HepG2 (cell line): Measurements from ENCODE around the gene CCDC73. TPM values are rescaled to one million over a fixed set of nuclear protein-coding genes. Genes with fewer than 3 reads are reported as not detected.

Experiments
- ATAC-seq: fragments of 200-7000 bp; cut with Tn5 transposase; 3 replicates; pipeline ENCODE4 v1.9.1; 2020; ENCODE audit warnings: mild to moderate bottlenecking, moderate library complexity
- BruUV-seq: library from RNA; stranded (reverse); fragments of 400-500 nt; replicated peaks from 2 replicates; lab custom pipeline; 2021; lab: Mats Ljungman, UMichigan
- CTCF ChIA-PET: fragments of 300-600 bp; formaldehyde crosslinking; extraction: SDS; loops from one replicate; lab custom pipeline; 2021; ENCODE audit warnings: low total read pairs, inconsistent platforms, low intra/inter-chr PET ratio; lab: Yijun Ruan, JAX
- POLR2A ChIA-PET: fragments of 350-600 bp; sonication (Branson Sonifier 250); formaldehyde crosslinking; loops from one replicate; lab custom pipeline; 2020; ENCODE audit warnings: antibody characterized with exemption, inconsistent platforms; lab: Yijun Ruan, JAX
- DNase-seq: peaks from one replicate; pipeline ENCODE4 v3.0.0-alpha.2; 2015; ENCODE audit warnings: low spot score
- FAIRE-seq: peaks from 3 replicates; lab custom pipeline; 2011; peaks lifted over from hg19 to GRCh38; lab: Jason Lieb, UNC
- H2AFZ ChIP-seq: one replicate; pipeline ENCODE4 v1.6.1; 2011; ENCODE audit warnings: low read length, inconsistent platforms
- H3K27ac ChIP-seq: fragments of 300-600 bp; 3 replicates; pipeline ENCODE4 v1.8.0; 2011; ENCODE audit warnings: mixed run types, mild to moderate bottlenecking, mixed read lengths, low read length, inconsistent platforms; ENCODE audit not compliant: insufficient read depth; ENCODE audit errors: extremely low read length
- H3K27me3 ChIP-seq, 2 experiments: fragments of 200-600 bp in 1 of 2; 2 replicates in 1 of 2; 3 replicates in 1 of 2; pipeline versions ENCODE4 v1.6.0 to v1.8.0; 2011; ENCODE audit warnings: low read length in 2 of 2, mild to moderate bottlenecking in 2 of 2, moderate library complexity in 2 of 2, inconsistent platforms in 1 of 2; ENCODE audit not compliant: insufficient read depth in 2 of 2, control insufficient read depth in 1 of 2
- H3K36me3 ChIP-seq, 2 experiments: fragments of 200-600 bp in 1 of 2; replicated peaks in 1 of 2; 2 replicates in 1 of 2; 3 replicates in 1 of 2; pipeline versions ENCODE4 v1.5.1 to v1.8.0; 2011; ENCODE audit warnings: low read length in 2 of 2, inconsistent platforms in 1 of 2; ENCODE audit not compliant: insufficient read depth in 2 of 2, control insufficient read depth in 1 of 2
- H3K4me1 ChIP-seq: 2 replicates; pipeline ENCODE4 v1.5.1; 2012; ENCODE audit warnings: low read length, inconsistent platforms; ENCODE audit not compliant: insufficient read depth
- H3K4me2 ChIP-seq: 2 replicates; pipeline ENCODE4 v1.6.0; 2011; ENCODE audit warnings: low read depth, low read length, inconsistent platforms
- H3K4me3 ChIP-seq, 3 experiments: fragments of 200-600 bp in 1 of 3; sonication (generic), shearing (Covaris generic) in 1 of 3; replicated peaks in 1 of 3; 2 replicates each; pipeline ENCODE4 v1.5.1; 2011 to 2016; ENCODE audit warnings: low read length in 3 of 3, inconsistent platforms in 2 of 3, low read depth in 2 of 3, mild to moderate bottlenecking in 2 of 3, control low read depth in 1 of 3, mixed read lengths in 1 of 3; ENCODE audit not compliant: insufficient read depth in 1 of 3
- H3K79me2 ChIP-seq: one replicate; pipeline ENCODE4 v1.6.1; 2011; ENCODE audit warnings: low read length, inconsistent platforms; ENCODE audit not compliant: insufficient read depth
- H3K9ac ChIP-seq: 2 replicates; pipeline ENCODE4 v1.6.0; 2011; ENCODE audit warnings: mild to moderate bottlenecking, low read depth, low read length, inconsistent platforms; ENCODE audit not compliant: insufficient read depth
- H3K9me3 ChIP-seq: 2 replicates; pipeline ENCODE4 v1.5.1; 2012; ENCODE audit warnings: mild to moderate bottlenecking, low read length
- H4K20me1 ChIP-seq: 2 replicates; pipeline ENCODE4 v1.6.0; 2011; ENCODE audit warnings: inconsistent platforms, mild to moderate bottlenecking, low read length, moderate library complexity; ENCODE audit not compliant: insufficient read depth
- ARNT ChIP-seq: fragments of 450-650 bp; IDR thresholded peaks from 2 replicates; pipeline ENCODE4 v1.6.1; 2017
- ASH2L ChIP-seq: fragments of 300-600, 200-600 bp; sonication (generic); IDR thresholded peaks from 2 replicates; pipeline ENCODE4 v1.7.0; 2017; ENCODE audit warnings: low read depth, mild to moderate bottlenecking, moderate library complexity, mixed read lengths, low read length; ENCODE audit not compliant: insufficient read length
- EP300 ChIP-seq, 3 experiments: sonication (generic) in 1 of 3; formaldehyde crosslinking in 1 of 3; IDR thresholded peaks; 2 replicates each; pipeline versions ENCODE4 v1.5.1 to v1.6.1; 2011 to 2020; ENCODE audit warnings: low read depth in 2 of 3, low read length in 2 of 3, borderline replicate concordance in 1 of 3, improper control_type of control experiment in 1 of 3, mild to moderate bottlenecking in 1 of 3, missing genetic modification reagents in 1 of 3, moderate library complexity in 1 of 3
- FLYWCH1 ChIP-seq: sonication (generic); formaldehyde crosslinking; IDR thresholded peaks from 2 replicates; pipeline ENCODE4 v1.8.1; 2023; ENCODE audit warnings: mild to moderate bottlenecking, missing genetic modification reagents
- HDAC1 ChIP-seq: sonication (generic); formaldehyde crosslinking; IDR thresholded peaks from 2 replicates; pipeline ENCODE4 v1.5.1; 2020; ENCODE audit warnings: mild to moderate bottlenecking, missing genetic modification reagents
- HES4 ChIP-seq: sonication (generic); formaldehyde crosslinking; IDR thresholded peaks from 2 replicates; pipeline ENCODE4 v1.9.0; 2021; ENCODE audit warnings: mild to moderate bottlenecking, missing genetic modification reagents, borderline replicate concordance
- HOXA5 ChIP-seq: sonication (generic); formaldehyde crosslinking; IDR thresholded peaks from 2 replicates; pipeline ENCODE4 v1.4.0; 2020; ENCODE audit warnings: missing genetic modification reagents
- PAX8 ChIP-seq: sonication (generic); formaldehyde crosslinking; IDR thresholded peaks from 2 replicates; pipeline ENCODE4 v1.8.0; 2022; ENCODE audit warnings: mild to moderate bottlenecking, missing genetic modification reagents, borderline replicate concordance
- POLR2AphosphoS5 ChIP-seq: IDR thresholded peaks from 2 replicates; pipeline ENCODE4 v1.6.1; 2012; ENCODE audit warnings: low read depth, low read length
- PPARG ChIP-seq: conservative IDR thresholded peaks from 2 replicates; pipeline ENCODE4 v1.6.1; 2016; ENCODE audit warnings: missing biosample characterization, missing genetic modification reagents
- RFX1 ChIP-seq: fragments of 450-650 bp; IDR thresholded peaks from 2 replicates; pipeline ENCODE4 v1.6.1; 2017
- ZNF282 ChIP-seq: fragments of 450-650 bp; IDR thresholded peaks from 2 replicates; pipeline ENCODE4 v1.6.1; 2018; ENCODE audit not compliant: partially characterized antibody
- ZNF607 ChIP-seq: sonication (generic); formaldehyde crosslinking; IDR thresholded peaks from 2 replicates; pipeline ENCODE4 v1.5.1; 2020; ENCODE audit warnings: missing genetic modification reagents, mild to moderate bottlenecking, borderline replicate concordance
- ZNF678 ChIP-seq: sonication (generic); formaldehyde crosslinking; IDR thresholded peaks from 2 replicates; pipeline ENCODE4 v1.4.0; 2020; ENCODE audit warnings: mild to moderate bottlenecking, missing genetic modification reagents
- WGBS: methylation state at CpG from one replicate; pipeline ENCODE4 v1.1.6; 2017; ENCODE audit warnings: low lambda C conversion rate; 5-methylcytosine and 5-hydroxymethylcytosine counted together
- in situ Hi-C: cut with HindIII; loops from 2 replicates; pipeline ENCODE4 v1.10.0; 2017; ENCODE audit warnings: low pct_unique_long_range_greater_than_20kb; ENCODE audit not compliant: extremely low pct_ligation_motif_present
- intact Hi-C: fragments of 100-400 bp; cut with micrococcal nuclease; formaldehyde crosslinking; loops from one replicate; pipeline ENCODE4 v1.10.0; 2022; ENCODE audit not compliant: unreplicated experiment
- polyA plus RNA-seq, 8 experiments: library from polyadenylated mRNA; depleted of rRNA in 3 of 8; stranded (reverse) in 7 of 8; unstranded in 1 of 8; fragments of >200 nt; fragmentation: Illumina TruSeq in 4 of 8; extraction: Trizol in 4 of 8; gene quantifications; 2 replicates each; pipeline versions ENCODE4 v1.2.1 to v1.2.3, GENCODE V29; 2011 to 2016; ENCODE audit warnings: low read depth in 4 of 8, missing spikeins in 1 of 8, mixed read lengths in 1 of 8; ENCODE audit not compliant: insufficient read depth in 1 of 8
- total RNA-seq, 5 experiments: library from RNA; depleted of rRNA; stranded (reverse); fragments of >200 nt; fragmentation: Illumina TruSeq; extraction: Trizol; gene quantifications; 2 replicates each; pipeline ENCODE4 v1.2.3, GENCODE V29; 2016; ENCODE audit warnings: low read depth in 1 of 5
- TF ChIP-seq, protein P1 (sequence below): sonication (generic); formaldehyde crosslinking; IDR thresholded peaks from 2 replicates; pipeline ENCODE4 v1.5.0; 2020; ENCODE audit warnings: missing genetic modification reagents, mild to moderate bottlenecking, borderline replicate concordance
- TF ChIP-seq, protein P2 (sequence below): IDR thresholded peaks from 2 replicates; pipeline ENCODE4 v1.6.1; 2016; ENCODE audit warnings: missing compliant biosample characterization, missing genetic modification reagents, borderline replicate concordance
- TF ChIP-seq, protein P3 (sequence below): sonication (generic); formaldehyde crosslinking; IDR thresholded peaks from 2 replicates; pipeline ENCODE4 v1.5.0; 2020; ENCODE audit warnings: missing genetic modification reagents
- TF ChIP-seq, protein P4 (sequence below): sonication (generic); formaldehyde crosslinking; IDR thresholded peaks from 2 replicates; pipeline ENCODE4 v1.8.0; 2022; ENCODE audit warnings: missing genetic modification reagents, mild to moderate bottlenecking, borderline replicate concordance
- TF ChIP-seq, protein P5 (sequence below): sonication (generic); formaldehyde crosslinking; IDR thresholded peaks from 2 replicates; pipeline ENCODE4 v1.5.0; 2020; ENCODE audit warnings: mild to moderate bottlenecking, missing genetic modification reagents

The CCDC73 gene
- total and polyA plus RNA-seq, 2 of the 13 experiments (the other 11 are each of a cell fraction or from before 2014, with no cell fraction given), result 0.01 to 0.11 TPM

DNA sequence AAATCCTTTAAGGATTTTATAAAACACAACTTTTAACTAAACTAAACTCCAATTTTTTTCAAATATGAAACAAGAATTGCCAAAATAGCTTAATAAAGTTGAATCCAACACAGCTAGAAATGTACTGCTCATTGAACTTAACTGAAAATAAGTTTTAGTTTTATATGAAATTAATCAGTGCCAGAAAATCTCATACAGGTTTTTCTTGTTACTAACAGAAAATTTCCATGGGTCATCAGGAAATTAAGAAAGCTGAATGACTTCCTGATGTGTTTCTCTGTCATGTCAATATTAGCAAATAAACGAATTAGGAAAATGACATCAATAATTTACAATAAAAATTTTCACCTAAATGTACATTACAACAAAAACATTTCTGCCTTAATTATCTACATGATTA, 3.5 kb downstream of the CCDC73 start:
- H3K36me3 ChIP-seq, result no peaks in the 10 kb centered on the region
- POLR2A ChIA-PET, result no interaction called here
- no peaks in the 10 kb centered on the region for H3K4me1 ChIP-seq
- no TSS peak for BruUV-seq
- no peak overlapping the region for H3K4me2 ChIP-seq
- peaks cover 0 to 5% of the 10 kb centered on the region in 2 experiments; a peak in 2 of 5 replicates for H3K27me3 ChIP-seq
- H2AFZ ChIP-seq, result no peak overlapping the region
- intact Hi-C loops, result loop anchor here (5.0 kb wide), 1 partner anchor 359 kb away; no protein-coding TSS in a partner anchor
- ATAC-seq (no peak), DNase-seq (no peak), FAIRE-seq (no peak)
- H4K20me1 ChIP-seq, result no peaks in the 10 kb centered on the region
- no peak overlapping the region for H3K9ac ChIP-seq
- H3K79me2 ChIP-seq, result no peaks in the 10 kb centered on the region
- WGBS, result 2% methylated on average over 1 of the region's 1 CpG
- no peaks in the 10 kb centered on the region for H3K9me3 ChIP-seq
- H3K27ac ChIP-seq, result no peak overlapping the region
- in situ Hi-C loops, result loop anchor here (5.0 kb wide), 1 partner anchor 79 kb away; no protein-coding TSS in a partner anchor
- no peak overlapping the region for H3K4me3 ChIP-seq
- CTCF ChIA-PET, result no interaction called here
- TF ChIP-seq PAX8 (CRISPR knock-in tag), result no peak
- TF ChIP-seq HOXA5 (CRISPR knock-in tag), result no peak
- no peak for TF ChIP-seq ZNF678 (CRISPR knock-in tag)
- TF ChIP-seq RFX1, result no peak
- TF ChIP-seq, protein P1, sequence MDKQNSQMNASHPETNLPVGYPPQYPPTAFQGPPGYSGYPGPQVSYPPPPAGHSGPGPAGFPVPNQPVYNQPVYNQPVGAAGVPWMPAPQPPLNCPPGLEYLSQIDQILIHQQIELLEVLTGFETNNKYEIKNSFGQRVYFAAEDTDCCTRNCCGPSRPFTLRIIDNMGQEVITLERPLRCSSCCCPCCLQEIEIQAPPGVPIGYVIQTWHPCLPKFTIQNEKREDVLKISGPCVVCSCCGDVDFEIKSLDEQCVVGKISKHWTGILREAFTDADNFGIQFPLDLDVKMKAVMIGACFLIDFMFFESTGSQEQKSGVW (CRISPR knock-in tag), result no peak
- no peak for TF ChIP-seq HDAC1
- no peak for TF ChIP-seq ASH2L
- no peak for TF ChIP-seq ZNF607 (CRISPR knock-in tag)
- no peak for TF ChIP-seq PPARG (CRISPR knock-in tag)
- TF ChIP-seq EP300 (IDR thresholded peaks at IDR 0.05; ENCODE audit: low read depth in 2 of 2, low read length in 2 of 2), result no peak
- no peak for TF ChIP-seq EP300 (CRISPR knock-in tag; IDR thresholded peaks at IDR 0.05; ENCODE audit: borderline replicate concordance)
- no peak for TF ChIP-seq FLYWCH1
- TF ChIP-seq, protein P2, sequence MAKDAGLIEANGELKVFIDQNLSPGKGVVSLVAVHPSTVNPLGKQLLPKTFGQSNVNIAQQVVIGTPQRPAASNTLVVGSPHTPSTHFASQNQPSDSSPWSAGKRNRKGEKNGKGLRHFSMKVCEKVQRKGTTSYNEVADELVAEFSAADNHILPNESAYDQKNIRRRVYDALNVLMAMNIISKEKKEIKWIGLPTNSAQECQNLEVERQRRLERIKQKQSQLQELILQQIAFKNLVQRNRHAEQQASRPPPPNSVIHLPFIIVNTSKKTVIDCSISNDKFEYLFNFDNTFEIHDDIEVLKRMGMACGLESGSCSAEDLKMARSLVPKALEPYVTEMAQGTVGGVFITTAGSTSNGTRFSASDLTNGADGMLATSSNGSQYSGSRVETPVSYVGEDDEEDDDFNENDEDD (CRISPR knock-in tag), result no peak
- TF ChIP-seq, protein P3, sequence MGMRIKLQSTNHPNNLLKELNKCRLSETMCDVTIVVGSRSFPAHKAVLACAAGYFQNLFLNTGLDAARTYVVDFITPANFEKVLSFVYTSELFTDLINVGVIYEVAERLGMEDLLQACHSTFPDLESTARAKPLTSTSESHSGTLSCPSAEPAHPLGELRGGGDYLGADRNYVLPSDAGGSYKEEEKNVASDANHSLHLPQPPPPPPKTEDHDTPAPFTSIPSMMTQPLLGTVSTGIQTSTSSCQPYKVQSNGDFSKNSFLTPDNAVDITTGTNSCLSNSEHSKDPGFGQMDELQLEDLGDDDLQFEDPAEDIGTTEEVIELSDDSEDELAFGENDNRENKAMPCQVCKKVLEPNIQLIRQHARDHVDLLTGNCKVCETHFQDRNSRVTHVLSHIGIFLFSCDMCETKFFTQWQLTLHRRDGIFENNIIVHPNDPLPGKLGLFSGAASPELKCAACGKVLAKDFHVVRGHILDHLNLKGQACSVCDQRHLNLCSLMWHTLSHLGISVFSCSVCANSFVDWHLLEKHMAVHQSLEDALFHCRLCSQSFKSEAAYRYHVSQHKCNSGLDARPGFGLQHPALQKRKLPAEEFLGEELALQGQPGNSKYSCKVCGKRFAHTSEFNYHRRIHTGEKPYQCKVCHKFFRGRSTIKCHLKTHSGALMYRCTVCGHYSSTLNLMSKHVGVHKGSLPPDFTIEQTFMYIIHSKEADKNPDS (CRISPR knock-in tag), result no peak
- TF ChIP-seq POLR2AphosphoS5, result no peak
- no peak for TF ChIP-seq ZNF282
- TF ChIP-seq HES4 (CRISPR knock-in tag), result no peak
- no peak for TF ChIP-seq ARNT
- TF ChIP-seq, protein P4, sequence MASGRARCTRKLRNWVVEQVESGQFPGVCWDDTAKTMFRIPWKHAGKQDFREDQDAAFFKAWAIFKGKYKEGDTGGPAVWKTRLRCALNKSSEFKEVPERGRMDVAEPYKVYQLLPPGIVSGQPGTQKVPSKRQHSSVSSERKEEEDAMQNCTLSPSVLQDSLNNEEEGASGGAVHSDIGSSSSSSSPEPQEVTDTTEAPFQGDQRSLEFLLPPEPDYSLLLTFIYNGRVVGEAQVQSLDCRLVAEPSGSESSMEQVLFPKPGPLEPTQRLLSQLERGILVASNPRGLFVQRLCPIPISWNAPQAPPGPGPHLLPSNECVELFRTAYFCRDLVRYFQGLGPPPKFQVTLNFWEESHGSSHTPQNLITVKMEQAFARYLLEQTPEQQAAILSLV (CRISPR knock-in tag), result no peak
- TF ChIP-seq, protein P5, sequence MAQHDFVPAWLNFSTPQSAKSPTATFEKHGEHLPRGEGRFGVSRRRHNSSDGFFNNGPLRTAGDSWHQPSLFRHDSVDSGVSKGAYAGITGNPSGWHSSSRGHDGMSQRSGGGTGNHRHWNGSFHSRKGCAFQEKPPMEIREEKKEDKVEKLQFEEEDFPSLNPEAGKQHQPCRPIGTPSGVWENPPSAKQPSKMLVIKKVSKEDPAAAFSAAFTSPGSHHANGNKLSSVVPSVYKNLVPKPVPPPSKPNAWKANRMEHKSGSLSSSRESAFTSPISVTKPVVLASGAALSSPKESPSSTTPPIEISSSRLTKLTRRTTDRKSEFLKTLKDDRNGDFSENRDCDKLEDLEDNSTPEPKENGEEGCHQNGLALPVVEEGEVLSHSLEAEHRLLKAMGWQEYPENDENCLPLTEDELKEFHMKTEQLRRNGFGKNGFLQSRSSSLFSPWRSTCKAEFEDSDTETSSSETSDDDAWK (CRISPR knock-in tag), result no peak
